NCI-H526 (cell line): ENCODE results near the gene PKP3.
"Not testable (repeated sequence)": the region's sequence is repeated elsewhere in the genome, so short reads cannot be mapped to it uniquely, and the experiment has no call there.

Experiments
- DNase-seq, 2 experiments: peaks; one replicate each; lab custom pipeline; 2025; lab: John Stamatoyannopoulos, UW

The PKP3 gene

DNA sequence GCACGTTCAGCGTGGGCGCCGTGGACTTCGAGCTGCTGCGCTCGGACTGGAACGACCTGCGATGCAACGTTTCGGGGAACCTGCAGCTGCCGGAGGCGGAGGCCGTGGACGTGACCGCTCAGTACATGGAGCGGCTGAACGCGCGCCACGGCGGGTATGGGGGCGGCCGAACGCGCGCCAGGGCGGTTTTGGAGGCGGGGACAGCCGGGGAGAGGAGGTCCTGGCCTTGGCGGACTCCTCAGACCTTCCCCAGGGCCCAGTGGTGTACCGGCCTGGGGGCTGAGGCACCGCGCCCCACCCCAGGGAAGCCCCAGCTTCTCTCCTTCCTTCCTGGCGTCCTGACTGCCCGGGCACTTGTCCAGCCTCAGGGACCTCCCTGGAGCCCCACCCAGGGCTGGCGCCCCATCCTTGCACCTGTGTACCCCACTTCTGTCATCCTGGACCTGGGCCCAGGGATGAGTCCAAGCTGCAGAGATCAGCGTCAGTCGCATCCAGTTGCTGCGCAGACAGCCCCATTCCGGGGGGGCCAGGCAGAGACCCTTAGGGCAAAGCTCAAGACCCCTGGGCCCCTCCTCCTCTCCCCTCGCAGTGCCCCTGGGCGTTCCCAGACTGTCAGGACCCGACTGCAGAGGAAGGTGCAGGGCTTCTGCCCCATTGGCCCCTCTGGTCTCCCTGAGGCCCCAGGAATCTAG is 16.7 kb upstream of the PKP3 start:
- no peak for DNase-seq

DNA sequence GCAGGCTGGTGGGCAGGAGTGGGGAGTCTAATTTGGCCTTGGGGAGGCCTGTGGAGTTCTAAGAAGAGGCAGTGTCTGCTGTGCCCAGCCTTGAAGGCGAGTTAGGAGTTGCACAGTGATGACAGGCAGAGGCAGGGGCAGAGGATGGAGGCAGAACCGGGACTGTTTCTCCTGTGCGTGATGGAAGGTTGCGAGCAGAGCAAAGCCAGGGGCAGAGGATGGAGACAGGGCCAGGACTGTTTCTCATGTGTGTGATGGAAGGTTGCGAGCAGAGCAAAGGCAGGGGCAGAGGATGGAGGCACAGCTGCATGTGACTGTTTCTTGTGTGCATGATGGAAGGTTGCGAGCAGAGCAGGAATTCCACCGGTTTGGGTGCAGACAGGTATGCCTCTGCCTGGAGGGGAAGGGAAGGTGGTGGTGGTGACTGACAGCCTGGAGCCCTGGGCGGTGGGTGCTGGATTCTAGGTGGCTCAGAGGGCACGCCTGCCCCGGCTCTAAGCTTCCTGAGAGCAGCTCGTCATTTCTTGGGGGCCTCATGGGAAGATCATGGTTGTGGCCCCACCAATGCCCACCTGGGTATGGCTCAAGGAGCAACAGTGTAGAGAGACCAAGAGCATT is 16.0 kb upstream of the PKP3 start:
- DNase-seq = no peak

DNA sequence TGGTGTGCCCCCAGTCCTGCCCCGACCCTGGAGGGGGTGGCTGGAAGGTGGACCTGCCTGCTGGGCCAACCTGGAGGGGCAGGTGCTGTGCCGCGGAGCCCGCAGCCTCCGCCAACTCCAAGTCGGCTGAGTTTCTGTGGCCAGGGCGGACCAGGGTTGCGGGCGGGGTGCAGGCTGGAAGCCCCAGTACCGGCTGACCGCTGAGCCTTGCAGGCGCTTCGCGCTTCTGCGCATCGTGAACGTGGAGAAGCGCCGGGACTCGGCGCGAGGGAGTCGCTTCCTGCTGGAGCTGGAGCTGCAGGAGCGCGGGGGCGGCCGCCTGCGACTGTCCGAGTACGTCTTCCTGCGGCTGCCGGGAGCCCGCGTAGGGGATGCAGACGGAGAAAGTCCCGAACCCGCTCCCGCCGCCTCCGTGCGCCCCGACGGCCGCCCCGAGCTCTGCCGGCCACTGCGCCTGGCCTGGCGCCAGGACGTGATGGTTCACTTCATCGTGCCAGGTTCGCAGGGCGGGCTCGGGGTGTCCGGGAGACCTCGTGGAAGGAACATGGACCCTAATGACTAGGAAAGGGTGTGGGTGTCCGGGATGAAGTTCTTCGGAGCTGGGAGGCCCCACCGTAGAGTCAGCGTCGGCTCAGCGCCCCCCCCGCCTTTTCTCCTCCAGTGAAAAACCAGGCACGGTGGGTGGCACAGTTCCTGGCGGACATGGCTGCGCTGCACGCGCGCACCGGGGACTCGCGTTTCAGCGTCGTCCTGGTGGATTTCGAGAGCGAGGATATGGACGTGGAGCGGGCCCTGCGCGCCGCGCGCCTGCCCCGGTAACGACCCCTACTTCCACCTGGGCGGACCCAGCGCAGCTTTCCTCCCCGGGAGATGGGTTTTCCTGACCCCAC is 14.6 kb upstream of the PKP3 start:
- no peak for DNase-seq

DNA sequence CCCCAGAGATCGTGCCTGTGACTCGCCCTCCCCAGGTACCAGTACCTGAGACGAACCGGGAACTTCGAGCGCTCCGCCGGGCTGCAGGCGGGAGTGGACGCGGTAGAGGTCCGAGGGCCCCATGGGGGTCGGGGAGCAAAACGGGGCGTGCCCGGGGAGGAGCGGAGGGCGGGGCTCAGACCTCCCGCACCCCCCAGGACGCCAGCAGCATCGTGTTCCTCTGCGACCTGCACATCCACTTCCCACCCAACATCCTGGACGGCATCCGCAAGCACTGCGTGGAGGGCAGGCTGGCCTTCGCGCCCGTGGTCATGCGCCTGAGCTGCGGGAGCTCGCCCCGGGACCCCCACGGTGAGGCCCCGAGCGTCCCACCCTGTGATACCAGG is 13.9 kb upstream of the PKP3 start:
- no peak for DNase-seq

DNA sequence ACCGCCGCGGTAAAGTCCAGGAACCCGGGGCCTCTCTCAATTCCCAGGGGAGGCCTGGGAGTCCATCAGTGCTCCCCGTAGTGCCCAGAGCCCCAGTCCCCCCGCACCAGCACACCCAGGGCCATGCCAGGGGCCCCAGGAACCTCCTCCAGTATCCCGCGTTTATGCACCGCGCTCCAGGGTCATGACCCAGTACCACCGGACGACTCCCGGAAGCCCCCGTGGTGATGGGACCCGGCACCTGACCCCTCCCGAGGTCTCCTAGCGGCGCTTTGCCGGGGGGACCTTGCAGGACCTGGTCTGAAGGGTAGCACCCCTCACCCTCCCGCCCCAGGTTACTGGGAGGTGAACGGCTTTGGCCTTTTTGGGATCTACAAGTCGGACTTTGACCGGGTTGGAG is 13.5 kb upstream of the PKP3 start:
- no peak for DNase-seq

DNA sequence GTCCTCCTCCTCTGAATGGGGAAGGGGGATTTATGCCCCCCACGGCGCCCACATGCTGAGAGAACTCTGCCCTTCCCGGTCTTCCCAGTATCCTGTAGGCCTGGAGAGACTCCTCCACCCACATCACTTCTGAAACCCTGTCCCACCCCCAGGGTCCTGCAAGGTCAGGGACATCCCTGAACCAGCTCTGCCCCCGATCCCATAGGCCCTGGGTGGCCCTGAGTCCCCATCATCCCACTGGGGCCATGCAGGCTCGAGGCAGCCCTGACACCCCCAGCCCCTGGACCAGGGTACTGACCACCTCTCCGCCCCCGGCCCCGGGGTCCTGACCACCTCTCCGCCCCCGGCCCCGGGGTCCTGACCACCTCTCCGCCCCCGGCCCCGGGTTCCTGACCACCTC is 13.0 kb upstream of the PKP3 start:
- no peak for DNase-seq

DNA sequence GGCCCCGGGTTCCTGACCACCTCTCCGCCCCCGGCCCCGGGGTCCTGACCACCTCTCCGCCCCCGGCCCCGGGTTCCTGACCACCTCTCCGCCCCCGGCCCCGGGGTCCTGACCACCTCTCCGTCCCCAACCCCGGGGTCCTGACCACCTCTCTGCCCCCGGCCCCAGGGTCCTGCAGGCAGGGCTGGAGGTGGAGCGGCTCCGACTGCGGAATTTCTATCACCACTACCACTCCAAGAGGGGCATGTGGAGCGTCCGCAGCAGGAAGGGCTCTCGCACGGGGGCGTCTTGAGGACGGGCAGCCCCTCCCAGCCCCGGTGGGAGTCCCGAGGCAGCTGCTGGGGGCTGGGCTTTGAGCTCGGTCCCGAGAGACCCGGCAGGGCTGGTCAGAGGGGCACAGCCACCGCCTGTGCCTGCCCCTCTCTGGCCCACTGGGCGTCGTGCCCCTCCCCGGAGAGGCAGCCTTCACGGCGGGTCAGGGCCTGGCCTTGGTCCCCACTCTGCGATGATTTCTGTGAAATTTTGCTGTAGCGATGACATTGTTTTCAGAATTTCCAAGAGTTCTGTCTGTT is 12.4 kb upstream of the PKP3 start:
- no peak for DNase-seq

DNA sequence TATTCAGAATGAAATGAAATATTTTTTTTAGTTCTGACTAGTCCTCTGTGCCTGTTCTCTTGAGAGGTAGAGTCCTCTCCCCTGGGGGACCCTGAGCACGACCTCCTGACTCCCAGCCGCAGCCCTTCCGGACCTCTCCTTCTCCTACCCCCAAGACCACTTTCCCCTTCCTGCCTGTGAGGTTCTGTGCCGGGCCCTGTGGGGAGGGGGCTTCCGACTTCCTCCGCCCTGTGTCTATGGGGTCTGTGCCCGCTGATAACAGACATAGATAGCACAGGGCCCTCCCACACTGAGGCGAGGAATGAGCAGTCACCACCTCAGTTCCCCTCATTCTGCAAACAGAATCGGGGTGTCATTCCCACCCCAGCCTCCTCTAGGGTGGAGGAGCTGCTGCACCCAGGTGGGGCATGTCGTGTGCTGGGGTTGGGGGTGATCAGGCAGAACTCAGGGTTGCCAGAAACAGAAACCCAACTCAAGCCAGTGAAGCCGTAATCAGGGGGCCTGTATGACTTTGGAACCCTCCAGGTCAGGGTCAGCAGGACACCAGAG is 11.9 kb upstream of the PKP3 start:
- no peak for DNase-seq

DNA sequence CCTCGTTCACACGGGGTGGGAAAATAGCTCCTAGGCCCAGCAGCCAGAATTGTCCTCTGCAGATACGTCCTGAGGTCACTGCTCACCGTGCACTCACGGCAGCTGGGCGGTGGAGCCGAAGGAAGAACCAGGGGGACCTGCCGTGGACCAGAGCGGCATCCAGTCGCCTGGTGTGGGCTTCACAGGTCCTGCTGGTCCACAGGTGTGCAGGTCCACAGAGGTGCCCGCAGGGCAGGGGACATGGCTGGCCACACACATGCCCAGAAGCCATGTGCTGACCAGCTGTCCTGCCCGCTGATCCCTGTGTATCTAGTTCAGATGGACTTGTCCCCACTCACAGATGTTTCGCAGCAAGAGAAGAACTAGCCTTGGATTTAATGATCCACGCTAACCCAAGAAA is 10.6 kb upstream of the PKP3 start:
- no peak for DNase-seq

DNA sequence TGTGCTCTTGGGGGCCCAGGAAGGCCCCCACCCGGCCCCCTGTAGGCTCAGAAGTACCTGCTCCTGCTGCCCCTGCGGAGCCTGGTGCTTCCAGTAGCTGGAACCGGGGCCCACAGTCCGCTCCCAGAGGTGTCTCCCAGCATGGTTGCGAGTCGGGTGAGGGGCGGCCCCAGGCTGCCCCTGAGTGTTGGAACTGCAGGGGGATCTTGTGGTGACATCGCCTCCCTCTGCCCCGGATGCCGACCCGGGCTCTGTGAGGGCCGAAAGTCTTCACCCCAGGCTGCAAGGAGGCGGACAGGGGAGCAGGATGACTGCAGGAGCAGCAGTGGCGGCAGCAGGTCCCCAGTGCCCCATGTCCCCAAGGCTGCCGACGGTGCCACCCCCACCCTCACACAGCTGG is 9.5 kb upstream of the PKP3 start:
- no peak for DNase-seq

DNA sequence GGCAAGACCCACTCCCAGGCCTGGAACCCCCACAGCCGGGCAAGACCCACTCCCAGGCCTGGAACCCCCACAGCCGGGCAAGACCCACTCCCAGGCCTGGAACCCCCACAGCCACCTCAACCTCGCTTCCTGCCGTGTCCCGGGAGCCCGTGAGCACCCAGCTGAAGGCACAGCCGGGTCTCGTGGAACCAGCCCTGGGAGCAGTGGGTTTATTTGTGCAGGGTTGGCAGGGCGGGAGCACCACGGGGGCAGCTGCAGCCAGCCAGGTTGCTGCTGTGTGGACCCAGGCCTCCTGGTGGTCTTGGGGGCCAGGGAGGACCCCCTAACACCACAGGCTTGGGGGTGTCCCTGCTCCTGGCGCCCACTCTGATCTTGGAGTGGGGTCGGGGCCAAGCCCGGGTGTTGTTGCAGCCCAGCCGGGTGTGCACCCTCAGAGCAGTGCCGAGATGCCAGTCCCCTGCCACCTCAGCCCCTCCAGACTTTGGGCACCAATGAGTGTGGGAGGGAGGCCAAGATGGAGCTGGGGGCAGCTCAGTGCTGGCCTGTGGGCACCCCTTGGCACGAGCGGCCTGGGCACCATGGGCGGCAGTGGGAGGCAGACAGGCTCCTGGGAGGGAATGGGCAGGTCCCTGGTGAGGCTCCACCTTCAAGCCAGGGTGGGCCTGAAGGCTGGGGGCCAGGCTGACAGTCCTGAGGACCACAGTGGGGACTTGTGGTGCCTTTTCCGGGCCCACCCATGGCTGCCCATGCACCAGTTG is 8.2 kb upstream of the PKP3 start:
- no peak for DNase-seq

DNA sequence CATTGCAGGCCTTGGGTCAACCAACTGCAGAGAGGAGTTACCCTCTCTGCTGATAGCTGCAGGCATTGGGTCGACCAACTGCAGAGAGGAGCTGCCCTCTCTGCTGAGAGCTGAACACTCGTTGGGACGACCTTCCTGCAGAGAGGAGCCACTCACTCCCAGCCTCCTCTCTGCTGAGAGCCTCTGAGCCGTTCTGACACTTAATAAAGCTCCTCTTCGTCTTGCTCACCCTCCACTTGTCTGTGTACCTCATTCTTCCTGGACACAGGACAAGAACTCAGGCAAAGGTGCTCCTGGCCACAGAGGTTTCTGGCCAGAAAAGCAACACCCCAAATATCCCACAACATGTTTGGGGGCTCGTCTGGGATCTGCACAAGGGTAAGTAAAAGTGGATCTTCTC is 7.5 kb upstream of the PKP3 start:
- DNase-seq = no peak

DNA sequence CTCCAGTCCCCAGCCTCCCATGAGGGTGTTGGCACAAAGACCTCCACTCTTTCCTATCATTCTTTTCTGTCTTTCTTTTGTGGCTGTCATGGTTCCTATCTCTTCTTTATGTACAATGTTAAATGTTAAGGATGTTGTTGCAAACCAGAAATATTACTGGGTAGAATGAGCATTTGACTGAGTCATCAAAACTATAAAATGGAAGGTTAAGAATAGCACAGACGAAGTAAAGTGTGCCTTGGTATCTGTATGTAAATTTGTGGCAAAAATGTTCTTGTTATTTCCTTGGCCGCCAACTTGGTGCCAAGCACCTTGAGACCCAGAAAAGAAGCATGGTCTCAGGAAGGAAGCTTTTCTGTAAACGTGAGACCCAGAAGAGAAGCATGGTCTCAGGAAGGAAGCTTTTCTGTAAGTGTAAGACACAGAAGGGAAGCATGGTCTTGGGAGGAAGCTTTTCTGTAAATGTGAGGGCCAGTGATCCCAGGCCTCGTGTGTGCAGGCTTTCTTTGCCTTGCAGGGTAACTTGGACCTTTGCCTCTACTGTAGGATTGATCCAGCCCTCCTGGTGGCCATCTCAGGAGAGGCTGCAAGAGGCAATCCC is 6.7 kb upstream of the PKP3 start:
- no peak for DNase-seq

DNA sequence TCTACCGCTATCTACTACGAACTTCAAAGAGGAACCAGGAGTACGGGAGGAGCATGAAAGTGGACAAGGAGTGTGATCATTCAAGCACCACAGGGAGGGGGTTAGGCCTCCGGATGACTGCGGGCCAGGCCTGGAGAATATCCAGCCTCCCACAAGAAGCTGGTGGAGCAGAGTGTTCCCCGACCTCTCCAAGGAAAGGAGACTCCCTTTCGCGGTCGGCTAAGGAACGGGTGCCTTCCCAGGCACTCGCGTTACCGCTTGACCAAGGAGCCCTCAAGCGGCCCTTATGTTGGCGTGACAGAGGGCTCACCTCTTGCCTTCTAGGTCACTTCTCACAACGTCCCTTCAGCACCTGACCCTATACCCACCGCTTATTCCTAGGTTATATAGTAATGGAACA is 4.6 kb upstream of the PKP3 start:
- not testable (repeated sequence) for DNase-seq

DNA sequence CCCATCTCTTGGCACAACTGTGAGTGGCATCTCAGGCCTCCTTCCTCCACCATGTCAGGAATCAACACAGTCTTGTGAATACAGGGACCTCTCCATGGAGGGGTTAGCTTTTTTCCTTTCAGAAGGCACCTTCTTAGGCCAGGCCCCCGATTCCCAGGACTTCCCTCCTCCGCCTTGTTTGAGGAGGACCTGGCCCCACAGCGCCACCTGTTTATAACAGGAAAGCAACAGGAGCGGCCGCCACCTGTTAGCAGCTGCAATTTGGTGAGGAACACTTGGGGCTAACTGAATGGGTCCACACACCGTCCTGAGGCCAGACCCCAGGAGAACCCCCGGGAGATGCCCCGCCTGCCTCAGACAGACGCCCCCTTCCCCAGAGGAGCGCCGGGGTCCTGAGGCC is 3.8 kb upstream of the PKP3 start:
- peak; percentile 33 to 80 for DNase-seq

DNA sequence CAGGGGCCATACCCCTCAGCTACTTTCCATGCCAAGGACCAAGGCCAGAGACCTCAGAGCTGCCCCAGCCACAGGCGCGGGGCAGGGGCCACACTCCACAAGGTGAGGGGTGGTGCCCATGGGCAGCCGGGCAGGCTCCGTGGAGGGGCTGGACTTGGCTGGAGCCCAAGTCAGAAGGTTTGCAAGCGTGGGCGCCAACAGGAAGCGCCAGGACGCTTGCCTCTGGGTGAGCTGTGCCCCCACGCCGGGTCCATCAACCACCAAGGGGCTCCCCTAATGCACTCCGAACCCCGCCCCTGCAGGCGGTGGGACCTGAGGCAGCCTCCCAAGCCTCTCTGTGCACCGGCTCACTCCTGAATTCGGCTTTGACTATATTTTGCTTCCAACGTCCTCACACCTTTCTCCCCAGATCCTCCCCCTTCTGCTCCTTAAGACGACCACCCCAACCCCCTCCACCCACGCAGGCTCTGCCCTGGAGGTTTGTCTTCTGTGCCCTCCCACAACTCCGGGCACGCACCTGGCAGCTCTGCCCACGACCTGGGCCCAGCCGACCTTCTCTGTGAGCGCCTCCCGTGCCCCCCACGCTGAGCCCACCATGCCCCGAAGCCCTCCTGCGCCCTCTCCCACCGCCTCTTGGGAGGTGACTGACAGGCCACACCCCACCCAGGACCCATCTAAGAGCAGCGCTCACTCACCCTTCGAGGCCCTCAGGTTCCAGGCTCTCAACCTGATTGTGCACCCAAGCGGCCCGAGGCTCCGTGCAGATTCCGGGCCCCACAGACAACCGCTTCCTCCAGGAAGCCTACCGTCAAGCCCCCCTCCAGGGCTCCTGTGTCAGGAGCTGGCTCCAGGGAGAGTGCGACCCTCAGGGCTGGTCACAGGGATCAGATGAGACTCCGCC is 2.6 kb upstream of the PKP3 start:
- no peak for DNase-seq

DNA sequence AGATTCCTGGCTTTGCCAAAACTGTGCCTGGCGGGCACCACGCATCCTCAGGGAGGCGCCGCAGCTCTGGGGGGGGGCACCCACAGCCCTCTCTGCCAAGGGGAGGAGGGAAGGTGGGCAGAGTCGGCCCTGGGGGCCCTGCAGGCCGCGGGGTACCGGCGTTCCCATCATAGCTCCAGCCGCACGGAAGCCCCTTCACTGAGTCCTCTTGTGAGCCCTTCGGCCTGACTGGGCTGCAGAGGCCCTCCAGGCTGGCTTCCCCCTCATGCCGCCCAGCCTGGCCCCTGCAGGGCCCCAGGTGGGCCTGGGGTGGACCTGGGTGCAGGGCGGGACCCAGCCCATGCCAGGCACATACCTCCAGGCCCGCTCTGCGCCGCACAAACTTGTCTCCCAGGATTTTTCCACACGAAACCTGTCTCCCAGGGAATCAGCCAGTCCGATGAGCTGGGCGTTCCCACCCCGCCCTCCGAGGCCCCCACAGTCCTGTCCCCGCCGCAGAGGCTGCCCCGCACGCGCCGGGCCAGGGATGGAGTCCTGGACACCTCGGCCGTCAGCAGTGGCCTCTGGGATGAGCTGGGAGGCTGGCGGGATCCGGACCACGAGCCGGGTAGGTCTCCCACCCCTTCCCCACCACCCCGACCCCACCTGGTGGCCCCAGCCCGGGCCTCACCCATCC is 1.8 kb upstream of the PKP3 start:
- no peak for DNase-seq

DNA sequence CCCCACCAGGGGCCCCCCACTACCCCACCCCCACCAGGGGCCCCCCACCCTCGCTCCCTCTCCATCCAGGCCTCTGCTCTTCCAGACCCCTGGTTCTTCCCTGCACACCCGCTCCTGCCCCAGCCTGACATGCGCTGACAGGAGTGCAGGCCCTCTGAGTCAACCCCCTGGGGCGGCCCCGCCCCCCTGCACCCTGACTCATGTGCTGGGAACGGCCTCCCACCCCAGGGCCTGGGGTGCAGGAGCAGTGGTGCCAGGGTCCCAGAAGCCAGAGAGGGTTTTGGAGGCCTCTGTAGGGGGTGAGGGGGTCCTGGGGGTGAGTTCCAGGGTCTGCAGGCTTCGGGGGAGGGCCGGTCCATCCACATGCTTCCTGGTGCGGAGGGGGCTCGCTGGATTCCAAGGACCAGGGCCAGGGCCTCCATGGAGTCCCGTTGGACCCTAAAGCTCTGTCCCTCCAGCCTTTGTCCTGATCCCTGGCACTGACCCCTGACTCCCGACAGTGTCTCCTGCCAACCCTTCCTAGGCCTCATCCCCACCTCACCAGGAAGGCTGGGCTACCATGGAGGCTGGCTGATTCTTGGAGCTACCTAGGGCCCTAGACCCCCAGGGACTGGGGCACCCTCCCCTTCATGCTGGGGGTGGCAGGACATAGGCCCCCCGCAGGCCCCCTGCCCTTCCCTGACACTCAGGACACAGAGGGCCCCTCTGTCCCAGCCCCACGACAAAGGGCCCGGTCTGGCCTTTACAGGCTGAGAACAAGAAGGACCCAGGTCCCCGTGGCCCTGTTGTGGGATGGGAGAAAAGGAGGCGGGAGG is 583 bp upstream of the PKP3 start:
- DNase-seq = no peak
